SU-DHL-6 (cell line): ENCODE results near the gene USP8.

Experiments
- H2AFZ ChIP-seq: fragments of 200-600 bp; sonication (generic); 2 replicates; pipeline ENCODE4 v1.6.1; 2014; ENCODE audit warnings: low read depth, mild to moderate bottlenecking, moderate library complexity, mixed read lengths, antibody characterized with exemption, low read length; ENCODE audit not compliant: severe bottlenecking
- H3F3A ChIP-seq: fragments of 200-600 bp; shearing (Covaris generic); 2 replicates; pipeline ENCODE4 v1.6.0; 2016; ENCODE audit warnings: antibody characterized with exemption, mild to moderate bottlenecking; ENCODE audit not compliant: insufficient read depth
- H3K27ac ChIP-seq: fragments of 200-600 bp; sonication (generic); 2 replicates; pipeline ENCODE4 v1.5.1; 2016; ENCODE audit warnings: low read depth, mild to moderate bottlenecking, low read length, moderate library complexity, mixed read lengths
- H3K27me3 ChIP-seq: fragments of 200-600 bp; sonication (generic), shearing (Covaris generic); 2 replicates; pipeline ENCODE4 v1.6.0; 2014; ENCODE audit warnings: mild to moderate bottlenecking, low read length
- H3K36me3 ChIP-seq: fragments of 200-600 bp; sonication (generic); 2 replicates; pipeline ENCODE4 v1.6.1; 2014; ENCODE audit warnings: mild to moderate bottlenecking, low read length, mixed read lengths
- H3K4me2 ChIP-seq: fragments of 300-600, 200-600 bp; shearing (Covaris generic), sonication (generic); 2 replicates; pipeline ENCODE4 v1.6.0; 2014; ENCODE audit warnings: low read length, low read depth, mild to moderate bottlenecking; ENCODE audit not compliant: poor library complexity, severe bottlenecking
- H3K4me3 ChIP-seq: fragments of 200-600 bp; sonication (generic); 2 replicates; pipeline ENCODE4 v1.5.1; 2014; ENCODE audit warnings: antibody characterized with exemption, low read length, mild to moderate bottlenecking, mixed read lengths; ENCODE audit not compliant: insufficient read depth, poor library complexity, severe bottlenecking
- H3K79me2 ChIP-seq: fragments of 200-600 bp; sonication (generic); 2 replicates; pipeline ENCODE4 v1.6.1; 2014; ENCODE audit warnings: mild to moderate bottlenecking, low read length, moderate library complexity; ENCODE audit not compliant: insufficient read depth
- H3K9ac ChIP-seq: fragments of 200-600 bp; sonication (generic); 2 replicates; pipeline ENCODE4 v1.7.0; 2014; ENCODE audit warnings: mild to moderate bottlenecking, low read length
- H3K9me2 ChIP-seq: fragments of 200-600 bp; sonication (generic); replicated peaks from 2 replicates; pipeline ENCODE4 v1.6.1; 2014; ENCODE audit warnings: low read length; ENCODE audit not compliant: insufficient read depth
- H3K9me3 ChIP-seq: fragments of 200-600 bp; sonication (generic); 2 replicates; pipeline ENCODE4 v1.6.1; 2014; ENCODE audit warnings: low read length, mixed read lengths; ENCODE audit not compliant: insufficient read depth
- H4K20me1 ChIP-seq: fragments of 200-600 bp; sonication (generic); 2 replicates; pipeline ENCODE4 v1.6.1; 2014; ENCODE audit warnings: low read depth, mild to moderate bottlenecking, antibody characterized with exemption, low read length, moderate library complexity, mixed read lengths
- EZH2phosphoT487 ChIP-seq: fragments of 200-600 bp; sonication (generic), shearing (Covaris generic); conservative IDR thresholded peaks from 2 replicates; pipeline ENCODE4 v1.6.1; 2018; ENCODE audit warnings: mild to moderate bottlenecking, antibody characterized with exemption, low read length, moderate library complexity, mixed read lengths
- TF ChIP-seq, protein P1 (sequence below): fragments of 200-600 bp; sonication (generic); IDR thresholded peaks from one replicate; pipeline ENCODE4 v1.5.1; 2017; ENCODE audit warnings: antibody characterized with exemption, mild to moderate bottlenecking, low read length, moderate library complexity; ENCODE audit not compliant: insufficient read depth, poor library complexity, severe bottlenecking

The USP8 gene

DNA sequence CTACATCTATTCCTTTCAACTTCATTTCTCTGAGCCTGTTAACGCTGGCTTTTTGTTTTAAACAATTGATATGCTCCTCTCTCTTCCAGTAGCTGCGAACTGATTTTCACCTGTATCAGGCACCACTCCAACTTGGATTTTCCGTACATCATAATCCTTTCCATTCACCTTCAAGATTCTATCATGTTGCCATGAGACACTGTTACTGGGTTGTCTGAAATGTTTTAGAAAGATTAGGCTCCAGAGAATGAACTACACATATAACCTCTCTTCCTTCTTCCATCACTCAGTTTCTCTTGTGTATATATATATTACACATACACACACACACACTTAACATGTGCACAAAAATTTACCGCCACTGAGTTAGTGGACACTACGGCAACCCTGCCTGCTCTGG, 122.4 kb downstream of the USP8 start, which contains the start of gene USP50:
Gene USP50, minus strand, starts transcription at position 101 of the 400 bp plus-strand sequence. CDS start 141 bp downstream, outside the sequence.
- Histone ChIP-seq H3K79me2 (no peaks in the 10 kb centered on the region), H2AFZ (no peak within 1 kb of the TSS), H3K27ac (no peak within 1 kb of the TSS), H3F3A (no peaks in the 10 kb centered on the region), H3K9me3 (no peaks in the 10 kb centered on the region), H3K36me3 (no peaks in the 10 kb centered on the region), H3K27me3 (no peaks in the 10 kb centered on the region), H4K20me1 (no peaks in the 10 kb centered on the region), H3K9me2 (no peaks in the 10 kb centered on the region), H3K4me3 (no peak within 1 kb of the TSS), H3K4me2 (no peak within 1 kb of the TSS), H3K9ac (no peak within 1 kb of the TSS)
- TF ChIP-seq, protein P1, sequence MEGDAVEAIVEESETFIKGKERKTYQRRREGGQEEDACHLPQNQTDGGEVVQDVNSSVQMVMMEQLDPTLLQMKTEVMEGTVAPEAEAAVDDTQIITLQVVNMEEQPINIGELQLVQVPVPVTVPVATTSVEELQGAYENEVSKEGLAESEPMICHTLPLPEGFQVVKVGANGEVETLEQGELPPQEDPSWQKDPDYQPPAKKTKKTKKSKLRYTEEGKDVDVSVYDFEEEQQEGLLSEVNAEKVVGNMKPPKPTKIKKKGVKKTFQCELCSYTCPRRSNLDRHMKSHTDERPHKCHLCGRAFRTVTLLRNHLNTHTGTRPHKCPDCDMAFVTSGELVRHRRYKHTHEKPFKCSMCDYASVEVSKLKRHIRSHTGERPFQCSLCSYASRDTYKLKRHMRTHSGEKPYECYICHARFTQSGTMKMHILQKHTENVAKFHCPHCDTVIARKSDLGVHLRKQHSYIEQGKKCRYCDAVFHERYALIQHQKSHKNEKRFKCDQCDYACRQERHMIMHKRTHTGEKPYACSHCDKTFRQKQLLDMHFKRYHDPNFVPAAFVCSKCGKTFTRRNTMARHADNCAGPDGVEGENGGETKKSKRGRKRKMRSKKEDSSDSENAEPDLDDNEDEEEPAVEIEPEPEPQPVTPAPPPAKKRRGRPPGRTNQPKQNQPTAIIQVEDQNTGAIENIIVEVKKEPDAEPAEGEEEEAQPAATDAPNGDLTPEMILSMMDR, result no peak
- no peak for TF ChIP-seq EZH2phosphoT487

DNA sequence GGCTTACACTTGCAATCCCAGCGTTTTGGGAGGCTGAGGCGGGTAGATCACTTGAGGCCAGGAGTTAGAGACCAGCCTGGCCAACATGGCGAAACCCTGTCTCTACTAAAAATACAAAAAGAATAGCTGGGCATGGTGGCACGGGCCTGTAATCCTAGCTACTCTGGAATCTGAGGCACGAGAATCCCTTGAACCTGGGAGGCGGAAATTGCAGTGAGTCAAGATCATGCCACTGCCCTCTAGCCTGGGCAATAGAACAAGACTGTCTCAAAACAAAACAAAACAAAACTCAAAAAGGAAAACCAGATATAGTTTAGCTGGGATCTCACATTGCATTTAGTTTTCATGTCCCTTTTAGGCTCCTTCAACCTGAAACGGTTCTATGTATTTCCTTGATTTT, 125.1 kb downstream of the USP8 start:
- H3F3A ChIP-seq, result no peaks in the 10 kb centered on the region
- no peak overlapping the region for H3K4me2 ChIP-seq
- no peaks in the 10 kb centered on the region for H4K20me1 ChIP-seq
- no peak overlapping the region for H2AFZ ChIP-seq
- no peaks in the 10 kb centered on the region for H3K79me2 ChIP-seq
- TF ChIP-seq, protein P1, result no peak
- TF ChIP-seq EZH2phosphoT487, result no peak
- no peak overlapping the region for H3K4me3 ChIP-seq
- H3K9me2 ChIP-seq, result no peaks in the 10 kb centered on the region
- no peak overlapping the region for H3K9ac ChIP-seq
- no peaks in the 10 kb centered on the region for H3K9me3 ChIP-seq
- H3K36me3 ChIP-seq, result no peaks in the 10 kb centered on the region
- H3K27me3 ChIP-seq, result no peaks in the 10 kb centered on the region
- no peak overlapping the region for H3K27ac ChIP-seq

DNA sequence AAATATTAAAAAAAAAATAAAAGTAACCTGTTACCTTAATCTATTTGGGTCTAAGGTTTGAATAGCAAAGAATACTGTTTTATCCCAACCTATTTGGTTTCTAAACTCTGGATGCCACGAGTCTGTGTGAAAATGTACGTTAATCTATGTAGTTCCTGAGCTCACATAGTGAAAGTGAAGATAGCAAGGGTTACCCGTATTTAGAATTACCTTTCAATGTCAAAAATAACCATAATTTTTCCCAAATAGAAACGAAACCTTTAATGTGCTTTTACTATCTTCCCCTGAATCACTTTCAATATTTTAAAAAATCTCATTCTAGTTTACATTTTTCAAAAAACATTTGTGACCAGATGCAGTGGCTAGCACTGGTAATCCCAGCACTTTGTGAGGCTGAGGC, 128.0 kb downstream of the USP8 start:
- Histone ChIP-seq H3K4me2 (no peak overlapping the region), H3K4me3 (no peak overlapping the region), H3K36me3 (no peaks in the 10 kb centered on the region), H3F3A (no peaks in the 10 kb centered on the region), H3K9me3 (no peaks in the 10 kb centered on the region), H3K9ac (no peak overlapping the region), H4K20me1 (no peaks in the 10 kb centered on the region), H2AFZ (no peak overlapping the region), H3K27ac (no peak overlapping the region), H3K79me2 (no peaks in the 10 kb centered on the region), H3K27me3 (no peaks in the 10 kb centered on the region), H3K9me2 (no peaks in the 10 kb centered on the region)
- TF ChIP-seq, protein P1, result no peak
- no peak for TF ChIP-seq EZH2phosphoT487
